Ishikawa (cell line): ENCODE data around the gene KIAA1217.

Experiments
- CEBPB ChIP-seq: IDR thresholded peaks from 2 replicates; pipeline ENCODE4 v1.6.1; 2012
- CREB1 ChIP-seq: IDR thresholded peaks from 2 replicates; pipeline ENCODE4 v1.6.1; 2012; ENCODE audit warnings: low read depth
- EGR1 ChIP-seq: IDR thresholded peaks from 2 replicates; pipeline ENCODE4 v1.6.1; 2012
- EP300 ChIP-seq: IDR thresholded peaks from 2 replicates; pipeline ENCODE4 v1.6.1; 2012; ENCODE audit warnings: borderline replicate concordance
- FOXM1 ChIP-seq: IDR thresholded peaks from 2 replicates; pipeline ENCODE4 v1.6.1; 2012; ENCODE audit warnings: low read depth, borderline replicate concordance
- MAX ChIP-seq: IDR thresholded peaks from 2 replicates; pipeline ENCODE4 v1.6.1; 2012
- NFIC ChIP-seq: IDR thresholded peaks from 2 replicates; pipeline ENCODE4 v1.6.1; 2012
- RAD21 ChIP-seq: IDR thresholded peaks from 2 replicates; pipeline ENCODE4 v1.6.1; 2012; ENCODE audit warnings: low read depth
- TAF1 ChIP-seq: IDR thresholded peaks from 2 replicates; pipeline ENCODE4 v1.6.1; 2012; ENCODE audit warnings: low read depth, mild to moderate bottlenecking
- TCF12 ChIP-seq: IDR thresholded peaks from 2 replicates; pipeline ENCODE4 v1.6.1; 2012; ENCODE audit warnings: low read depth
- TEAD4 ChIP-seq: IDR thresholded peaks from 2 replicates; pipeline ENCODE4 v1.6.1; 2012
- USF1 ChIP-seq: IDR thresholded peaks from 2 replicates; pipeline ENCODE4 v1.6.1; 2012
- YY1 ChIP-seq: IDR thresholded peaks from 2 replicates; pipeline ENCODE4 v1.6.1; 2012; ENCODE audit warnings: low read depth
- ZBTB7A ChIP-seq: IDR thresholded peaks from 2 replicates; pipeline ENCODE4 v1.6.1; 2012; ENCODE audit warnings: low read depth
- TF ChIP-seq, protein P1 (sequence below): IDR thresholded peaks from 2 replicates; pipeline ENCODE4 v1.6.1; 2012; ENCODE audit warnings: low read depth, mild to moderate bottlenecking

KIAA1217 gene

GRCh38 chr10:24439935-24440334 lies 231.0 kb downstream of the KIAA1217 start:
- no peak for TF ChIP-seq MAX
- no peak for TF ChIP-seq EP300
- no peak for TF ChIP-seq NFIC
- no peak for TF ChIP-seq FOXM1
- TF ChIP-seq TCF12, result no peak
- TF ChIP-seq RAD21, result no peak
- no peak for TF ChIP-seq CREB1
- TF ChIP-seq EGR1, result no peak
- TF ChIP-seq TEAD4, result no peak
- no peak for TF ChIP-seq YY1
- TF ChIP-seq ZBTB7A, result no peak
- no peak for TF ChIP-seq CEBPB
- TF ChIP-seq TAF1, result no peak
- TF ChIP-seq, protein P1, sequence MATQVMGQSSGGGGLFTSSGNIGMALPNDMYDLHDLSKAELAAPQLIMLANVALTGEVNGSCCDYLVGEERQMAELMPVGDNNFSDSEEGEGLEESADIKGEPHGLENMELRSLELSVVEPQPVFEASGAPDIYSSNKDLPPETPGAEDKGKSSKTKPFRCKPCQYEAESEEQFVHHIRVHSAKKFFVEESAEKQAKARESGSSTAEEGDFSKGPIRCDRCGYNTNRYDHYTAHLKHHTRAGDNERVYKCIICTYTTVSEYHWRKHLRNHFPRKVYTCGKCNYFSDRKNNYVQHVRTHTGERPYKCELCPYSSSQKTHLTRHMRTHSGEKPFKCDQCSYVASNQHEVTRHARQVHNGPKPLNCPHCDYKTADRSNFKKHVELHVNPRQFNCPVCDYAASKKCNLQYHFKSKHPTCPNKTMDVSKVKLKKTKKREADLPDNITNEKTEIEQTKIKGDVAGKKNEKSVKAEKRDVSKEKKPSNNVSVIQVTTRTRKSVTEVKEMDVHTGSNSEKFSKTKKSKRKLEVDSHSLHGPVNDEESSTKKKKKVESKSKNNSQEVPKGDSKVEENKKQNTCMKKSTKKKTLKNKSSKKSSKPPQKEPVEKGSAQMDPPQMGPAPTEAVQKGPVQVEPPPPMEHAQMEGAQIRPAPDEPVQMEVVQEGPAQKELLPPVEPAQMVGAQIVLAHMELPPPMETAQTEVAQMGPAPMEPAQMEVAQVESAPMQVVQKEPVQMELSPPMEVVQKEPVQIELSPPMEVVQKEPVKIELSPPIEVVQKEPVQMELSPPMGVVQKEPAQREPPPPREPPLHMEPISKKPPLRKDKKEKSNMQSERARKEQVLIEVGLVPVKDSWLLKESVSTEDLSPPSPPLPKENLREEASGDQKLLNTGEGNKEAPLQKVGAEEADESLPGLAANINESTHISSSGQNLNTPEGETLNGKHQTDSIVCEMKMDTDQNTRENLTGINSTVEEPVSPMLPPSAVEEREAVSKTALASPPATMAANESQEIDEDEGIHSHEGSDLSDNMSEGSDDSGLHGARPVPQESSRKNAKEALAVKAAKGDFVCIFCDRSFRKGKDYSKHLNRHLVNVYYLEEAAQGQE, result no peak
- TF ChIP-seq USF1, result no peak

GRCh38 chr10:24440817-24441797 lies 232.2 kb downstream of the KIAA1217 start:
- no peak for TF ChIP-seq CREB1
- TF ChIP-seq TEAD4, result no peak
- no peak for TF ChIP-seq YY1
- TF ChIP-seq RAD21, result no peak
- TF ChIP-seq, protein P1, result no peak
- no peak for TF ChIP-seq USF1
- no peak for TF ChIP-seq EGR1
- no peak for TF ChIP-seq ZBTB7A
- TF ChIP-seq TAF1, result no peak
- no peak for TF ChIP-seq CEBPB
- TF ChIP-seq TCF12, result no peak
- no peak for TF ChIP-seq MAX
- TF ChIP-seq FOXM1, result no peak
- TF ChIP-seq EP300, result no peak
- no peak for TF ChIP-seq NFIC

GRCh38 chr10:24442234-24442633 lies 233.3 kb downstream of the KIAA1217 start:
- TF ChIP-seq ZBTB7A (no peak), EP300 (no peak), TAF1 (no peak)

DNA sequence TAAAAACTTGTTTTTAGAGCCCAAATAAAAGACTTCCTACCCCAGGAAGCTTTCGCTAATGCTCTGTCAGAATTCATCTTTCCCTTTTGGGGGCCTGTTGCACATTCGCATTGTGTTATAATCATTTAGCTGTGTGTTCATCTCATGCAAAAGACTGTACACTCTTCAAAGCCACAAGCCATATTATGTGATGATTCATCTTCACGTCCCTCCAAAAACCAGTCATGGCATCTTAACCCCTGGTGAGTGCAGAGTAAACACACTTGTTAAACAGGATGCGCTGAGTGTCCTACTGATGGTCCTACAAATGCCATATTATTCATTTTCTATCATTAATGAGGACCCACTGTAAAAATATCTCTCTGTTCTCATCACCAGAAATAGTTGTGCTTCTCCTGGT lies 235.4 kb downstream of the KIAA1217 start:
- TF ChIP-seq MAX, result no peak
- TF ChIP-seq TEAD4, result no peak
- TF ChIP-seq NFIC, result no peak
- TF ChIP-seq TAF1, result no peak
- TF ChIP-seq CEBPB, result no peak
- TF ChIP-seq, protein P1, result no peak
- TF ChIP-seq FOXM1, result no peak
- TF ChIP-seq USF1, result no peak
- no peak for TF ChIP-seq TCF12
- TF ChIP-seq EP300, result no peak
